CD14-positive monocyte (primary cell): ENCODE results near the gene EARS2. TPM values are rescaled to one million over a fixed set of nuclear protein-coding genes. Genes with fewer than 3 reads are reported as not detected.

Experiments
- DNase-seq, 3 donors: peaks; one replicate each; pipeline ENCODE4 v3.0.0-alpha.2; 2011 to 2022
- H2AFZ ChIP-seq: 2 replicates; pipeline ENCODE4 v1.6.0; 2012; ENCODE audit warnings: mild to moderate bottlenecking, low read depth, low read length, inconsistent platforms; ENCODE audit not compliant: insufficient read depth, poor library complexity, severe bottlenecking
- H3K27ac ChIP-seq, 2 donors: 1 replicate in 1 of 2; 2 replicates in 1 of 2; pipeline ENCODE4 v1.5.1; 2012 to 2013; ENCODE audit warnings: low read length in 2 of 2, control low read depth in 1 of 2, inconsistent platforms in 1 of 2, low read depth in 1 of 2, mild to moderate bottlenecking in 1 of 2
- H3K27me3 ChIP-seq, 2 donors: one replicate each; pipeline versions ENCODE4 v1.6.0 to v1.6.1; 2011 to 2013; ENCODE audit warnings: low read length in 2 of 2; ENCODE audit not compliant: control insufficient read depth in 2 of 2, insufficient read depth in 2 of 2
- H3K36me3 ChIP-seq, 2 donors: replicated peaks in 1 of 2; 1 replicate in 1 of 2; 2 replicates in 1 of 2; pipeline versions ENCODE4 v1.5.1 to v1.6.1; 2012 to 2013; ENCODE audit warnings: low read length in 2 of 2, control low read depth in 1 of 2, inconsistent platforms in 1 of 2, mild to moderate bottlenecking in 1 of 2; ENCODE audit not compliant: insufficient read depth in 2 of 2, control insufficient read depth in 1 of 2
- H3K4me1 ChIP-seq, 2 donors: 1 replicate in 1 of 2; 2 replicates in 1 of 2; pipeline versions ENCODE4 v1.5.1 to v1.6.1; 2012 to 2013; ENCODE audit warnings: low read length in 2 of 2, control low read depth in 1 of 2, inconsistent platforms in 1 of 2, mild to moderate bottlenecking in 1 of 2, moderate library complexity in 1 of 2; ENCODE audit not compliant: insufficient read depth in 2 of 2, control insufficient read depth in 1 of 2
- H3K4me2 ChIP-seq: replicated peaks from 2 replicates; pipeline ENCODE3; 2012; ENCODE audit warnings: low read length, moderate library complexity, mild to moderate bottlenecking; ENCODE audit not compliant: poor library complexity, severe bottlenecking; ENCODE audit errors: extremely low read depth
- H3K4me3 ChIP-seq, 3 experiments: fragments of 200-600 bp in 1 of 3; sonication (generic) in 1 of 3; replicated peaks in 1 of 3; 1 replicate in 2 of 3; 2 replicates in 1 of 3; pipeline ENCODE4 v1.5.1; 2011 to 2013; ENCODE audit warnings: low read length in 3 of 3, mild to moderate bottlenecking in 3 of 3, control low read depth in 2 of 3, low read depth in 2 of 3, inconsistent platforms in 1 of 3, moderate library complexity in 1 of 3
- H3K79me2 ChIP-seq: 2 replicates; pipeline ENCODE4 v1.6.0; 2012; ENCODE audit warnings: mild to moderate bottlenecking, control low read depth, inconsistent platforms, low read length, moderate library complexity; ENCODE audit not compliant: insufficient read depth
- H3K9ac ChIP-seq: 2 replicates; pipeline ENCODE4 v1.6.0; 2017; ENCODE audit warnings: low read length, mild to moderate bottlenecking; ENCODE audit not compliant: insufficient read depth, poor library complexity, severe bottlenecking
- H3K9me3 ChIP-seq, 2 donors: replicated peaks in 1 of 2; 1 replicate in 1 of 2; 2 replicates in 1 of 2; pipeline versions ENCODE4 v1.5.1 to v1.6.1; 2012 to 2013; ENCODE audit warnings: low read length in 2 of 2, control low read depth in 1 of 2; ENCODE audit not compliant: control insufficient read depth in 1 of 2, insufficient read depth in 1 of 2
- H4K20me1 ChIP-seq: 2 replicates; pipeline ENCODE4 v1.6.0; 2012; ENCODE audit warnings: mild to moderate bottlenecking, low read length, control low read depth, moderate library complexity; ENCODE audit not compliant: insufficient read depth
- H3K27ac Mint-ChIP-seq, 7 donors: one replicate each; pipeline ENCODE4 v1.8.0; 2020; ENCODE audit warnings: mild to moderate bottlenecking in 7 of 7, mixed read lengths in 7 of 7, moderate library complexity in 6 of 7, inconsistent platforms in 2 of 7
- H3K27me3 Mint-ChIP-seq, 3 donors: one replicate each; pipeline ENCODE4 v1.8.0; 2021 to 2022; ENCODE audit warnings: low read depth in 3 of 3, mild to moderate bottlenecking in 3 of 3, mixed read lengths in 3 of 3, moderate library complexity in 3 of 3, inconsistent platforms in 1 of 3
- H3K36me3 Mint-ChIP-seq, 2 donors: one replicate each; pipeline ENCODE4 v1.8.0; 2020; ENCODE audit warnings: mixed read lengths in 2 of 2, inconsistent platforms in 1 of 2, mild to moderate bottlenecking in 1 of 2
- H3K4me1 Mint-ChIP-seq: one replicate; pipeline ENCODE4 v1.8.0; 2020; ENCODE audit warnings: mild to moderate bottlenecking, mixed read lengths
- H3K4me3 Mint-ChIP-seq, 2 donors: one replicate each; pipeline ENCODE4 v1.8.0; 2020; ENCODE audit warnings: mild to moderate bottlenecking in 2 of 2, mixed read lengths in 2 of 2, moderate library complexity in 1 of 2
- H3K9me3 Mint-ChIP-seq, 7 donors: one replicate each; pipeline ENCODE4 v1.8.0; 2020 to 2022; ENCODE audit warnings: mixed read lengths in 7 of 7, mild to moderate bottlenecking in 6 of 7, moderate library complexity in 6 of 7, inconsistent platforms in 2 of 7
- intact Hi-C, 2 donors: fragments of 100-400 bp; cut with micrococcal nuclease; formaldehyde crosslinking; loops; one replicate each; pipeline versions ENCODE4 v1.15.0 to v1.15.1; 2023
- polyA plus RNA-seq, 3 donors: library from polyadenylated mRNA; depleted of rRNA in 1 of 3; unstranded in 2 of 3; stranded (reverse) in 1 of 3; fragments of 300-500 nt in 2 of 3; fragments of >200 nt in 1 of 3; fragmentation: Illumina TruSeq in 2 of 3; gene quantifications; 1 replicate in 2 of 3; 2 replicates in 1 of 3; pipeline ENCODE4 v1.2.3, GENCODE V29; 2012 to 2021
- TF ChIP-seq, protein P1 (sequence below): fragments of 200-600 bp; IDR thresholded peaks from one replicate; pipeline ENCODE4 v1.8.0; 2022; ENCODE audit warnings: antibody characterized with exemption, mild to moderate bottlenecking

Gene EARS2
- polyA plus RNA-seq, 3 donors = 2.9 to 4.7 (median 4.2) TPM

DNA sequence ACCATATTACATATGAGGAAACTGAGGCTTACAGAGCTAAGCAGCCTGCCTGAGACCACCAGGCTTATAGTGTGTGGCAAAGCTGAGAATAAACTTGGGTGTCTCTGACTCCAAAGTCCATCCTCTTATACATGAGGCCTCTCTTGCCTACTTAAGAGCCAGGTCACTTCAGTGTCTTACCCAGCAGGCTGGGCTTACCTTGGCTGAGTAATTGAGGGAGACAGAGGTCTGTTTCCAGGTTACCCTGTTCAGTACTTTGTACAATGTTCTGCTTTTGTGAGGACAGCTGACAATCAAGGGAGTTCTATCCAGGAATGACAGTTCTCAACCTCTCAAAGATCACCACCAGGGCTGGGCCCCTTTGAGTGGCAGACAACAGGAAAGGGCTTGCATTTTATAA is 24.6 kb upstream of the EARS2 start:
- Histone ChIP-seq H3K9ac (no peak overlapping the region), H4K20me1 (no peaks in the 10 kb centered on the region), H3K4me3 (no peak overlapping the region), H3K36me3 (peaks cover 46 to 65% of the 10 kb centered on the region in 2 donors), H3K9me3 (no peaks in the 10 kb centered on the region), H3K79me2 (peaks cover under 1% of the 10 kb centered on the region), H3K27me3 (no peaks in the 10 kb centered on the region), H3K27ac (no peak overlapping the region), H3K4me2 (no peak overlapping the region), H2AFZ (no peak overlapping the region), H3K4me1 (peaks cover 9 to 13% of the 10 kb centered on the region in 2 donors)
- Mint-ChIP-seq H3K4me1 (peaks cover 10% of the 10 kb centered on the region), H3K4me3 (no peak overlapping the region), H3K9me3 (no peaks in the 10 kb centered on the region), H3K27me3 (no peaks in the 10 kb centered on the region), H3K36me3 (peaks cover 54 to 75% of the 10 kb centered on the region in 2 donors), H3K27ac (no peak overlapping the region)
- DNase-seq = no peak
- intact Hi-C loops = no loop called here
- TF ChIP-seq, protein P1, sequence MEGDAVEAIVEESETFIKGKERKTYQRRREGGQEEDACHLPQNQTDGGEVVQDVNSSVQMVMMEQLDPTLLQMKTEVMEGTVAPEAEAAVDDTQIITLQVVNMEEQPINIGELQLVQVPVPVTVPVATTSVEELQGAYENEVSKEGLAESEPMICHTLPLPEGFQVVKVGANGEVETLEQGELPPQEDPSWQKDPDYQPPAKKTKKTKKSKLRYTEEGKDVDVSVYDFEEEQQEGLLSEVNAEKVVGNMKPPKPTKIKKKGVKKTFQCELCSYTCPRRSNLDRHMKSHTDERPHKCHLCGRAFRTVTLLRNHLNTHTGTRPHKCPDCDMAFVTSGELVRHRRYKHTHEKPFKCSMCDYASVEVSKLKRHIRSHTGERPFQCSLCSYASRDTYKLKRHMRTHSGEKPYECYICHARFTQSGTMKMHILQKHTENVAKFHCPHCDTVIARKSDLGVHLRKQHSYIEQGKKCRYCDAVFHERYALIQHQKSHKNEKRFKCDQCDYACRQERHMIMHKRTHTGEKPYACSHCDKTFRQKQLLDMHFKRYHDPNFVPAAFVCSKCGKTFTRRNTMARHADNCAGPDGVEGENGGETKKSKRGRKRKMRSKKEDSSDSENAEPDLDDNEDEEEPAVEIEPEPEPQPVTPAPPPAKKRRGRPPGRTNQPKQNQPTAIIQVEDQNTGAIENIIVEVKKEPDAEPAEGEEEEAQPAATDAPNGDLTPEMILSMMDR = no peak

DNA sequence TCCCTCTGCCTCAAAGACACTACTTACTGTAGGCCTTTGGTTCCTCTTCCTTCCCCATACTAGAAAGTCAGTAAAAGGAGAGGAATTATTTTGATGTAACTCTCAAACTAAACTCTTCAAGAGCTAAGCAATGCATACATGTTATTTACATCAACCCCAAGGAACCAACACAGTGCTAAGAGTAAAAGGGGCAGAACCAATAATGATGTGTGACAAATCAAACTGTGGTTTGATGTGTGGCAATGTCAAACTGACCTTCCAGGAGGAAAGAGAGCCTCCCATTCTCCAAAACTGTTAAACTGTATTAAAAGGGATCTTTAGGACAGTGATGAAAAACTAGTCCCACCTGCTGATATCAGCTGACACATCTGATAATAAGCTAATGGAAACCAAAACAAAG is 23.2 kb upstream of the EARS2 start:
- Histone ChIP-seq H2AFZ (no peak overlapping the region), H3K4me2 (no peak overlapping the region), H3K9me3 (no peaks in the 10 kb centered on the region), H4K20me1 (no peaks in the 10 kb centered on the region), H3K27ac (no peak overlapping the region), H3K36me3 (peaks cover 41 to 56% of the 10 kb centered on the region in 2 donors), H3K9ac (no peak overlapping the region), H3K4me1 (peaks cover 9 to 13% of the 10 kb centered on the region in 2 donors), H3K79me2 (no peaks in the 10 kb centered on the region), H3K27me3 (no peaks in the 10 kb centered on the region), H3K4me3 (no peak overlapping the region)
- H3K27ac Mint-ChIP-seq = peak overlapping the region in 1 of 7 donors; percentile 28
- peaks cover 10% of the 10 kb centered on the region for H3K4me1 Mint-ChIP-seq
- no peaks in the 10 kb centered on the region for H3K27me3 Mint-ChIP-seq
- intact Hi-C loops = no loop called here
- H3K9me3 Mint-ChIP-seq = no peaks in the 10 kb centered on the region
- TF ChIP-seq, protein P1 = no peak
- H3K4me3 Mint-ChIP-seq = no peak overlapping the region
- peaks cover 48 to 62% of the 10 kb centered on the region in 2 donors for H3K36me3 Mint-ChIP-seq
- DNase-seq = no peak
